Esophagus (tissue), 2 donors: Measurements from ENCODE around the gene DTNA. TPM values are rescaled to one million over a fixed set of nuclear protein-coding genes. Genes with fewer than 3 reads are reported as not detected.
"Not testable (repeated sequence)": the region's sequence is repeated elsewhere in the genome, so short reads cannot be mapped to it uniquely, and the experiment has no call there.

Experiments used
- H3K27ac ChIP-seq, 2 donors: one replicate each; pipeline ENCODE4 v1.5.1; 2013; ENCODE audit warnings: low read depth in 2 of 2, mild to moderate bottlenecking in 2 of 2, inconsistent platforms in 1 of 2, low read length in 1 of 2, moderate library complexity in 1 of 2
- H3K27me3 ChIP-seq, 2 donors: one replicate each; pipeline ENCODE4 v1.6.1; 2013; ENCODE audit warnings: low read length in 2 of 2, control low read depth in 1 of 2, mild to moderate bottlenecking in 1 of 2; ENCODE audit not compliant: insufficient read depth in 2 of 2, control insufficient read depth in 1 of 2
- H3K36me3 ChIP-seq, 2 donors: one replicate each; pipeline ENCODE4 v1.6.1; 2013; ENCODE audit warnings: low read length in 1 of 2; ENCODE audit not compliant: control insufficient read depth in 2 of 2, insufficient read depth in 2 of 2
- H3K4me1 ChIP-seq, 2 donors: one replicate each; pipeline ENCODE4 v1.6.1; 2013; ENCODE audit warnings: low read length in 1 of 2; ENCODE audit not compliant: control insufficient read depth in 2 of 2, insufficient read depth in 2 of 2
- H3K4me3 ChIP-seq, 2 donors: one replicate each; pipeline ENCODE4 v1.5.1; 2013; ENCODE audit warnings: low read length in 2 of 2, mild to moderate bottlenecking in 2 of 2, low read depth in 1 of 2, moderate library complexity in 1 of 2
- H3K9me3 ChIP-seq, 2 donors: one replicate each; pipeline ENCODE4 v1.6.1; 2013; ENCODE audit warnings: mild to moderate bottlenecking in 2 of 2, low read depth in 1 of 2, low read length in 1 of 2, moderate library complexity in 1 of 2; ENCODE audit not compliant: control insufficient read depth in 2 of 2, insufficient read depth in 1 of 2
- WGBS, 2 donors: extraction: QIAGEN DNeasy Blood & Tissue Kit; methylation state at CpG; one replicate each; pipeline ENCODE4 v1.1.7; 2013; 5-methylcytosine and 5-hydroxymethylcytosine counted together
- polyA plus RNA-seq, 2 donors: library from polyadenylated mRNA; stranded (reverse); fragments of 200-250 nt; gene quantifications; one replicate each; pipeline ENCODE4 v1.2.3, GENCODE V29; 2013
- donor health status: healthy with polysubstance abuse.
- donor health status: Bipolar disorder and iron deficiency.

DTNA gene
- polyA plus RNA-seq, 2 donors: 6.7 to 15.0 TPM

- H3K27me3 ChIP-seq: no peaks in the 10 kb centered on the region
- no peak overlapping the region for H3K27ac ChIP-seq
- H3K36me3 ChIP-seq: no peaks in the 10 kb centered on the region
- 63 to 68% methylated on average over 4 of the region's 4 CpGs for WGBS, 2 donors
- H3K4me1 ChIP-seq: no peaks in the 10 kb centered on the region
- H3K4me3 ChIP-seq: no peak overlapping the region
- no peaks in the 10 kb centered on the region for H3K9me3 ChIP-seq
Observed at GRCh38 chr18:34887881-34888580, 177.9 kb downstream of the DTNA start.

GRCh38 chr18:34890486-34891085, 180.5 kb downstream of the DTNA start:
- no peaks in the 10 kb centered on the region for H3K36me3 ChIP-seq
- H3K4me1 ChIP-seq: no peaks in the 10 kb centered on the region
- WGBS, 2 donors: 88 to 89% methylated on average over 6 of the region's 6 CpGs
- no peak overlapping the region for H3K4me3 ChIP-seq
- H3K27ac ChIP-seq: no peak overlapping the region
- H3K9me3 ChIP-seq: no peaks in the 10 kb centered on the region
- no peaks in the 10 kb centered on the region for H3K27me3 ChIP-seq

GRCh38 chr18:34892379-34892778, 182.3 kb downstream of the DTNA start:
- Histone ChIP-seq H3K36me3 (no peaks in the 10 kb centered on the region), H3K4me3 (no peak overlapping the region), H3K4me1 (no peaks in the 10 kb centered on the region), H3K27ac (no peak overlapping the region), H3K9me3 (no peaks in the 10 kb centered on the region), H3K27me3 (no peaks in the 10 kb centered on the region)
- 65 to 66% methylated on average over 3 of the region's 3 CpGs for WGBS, 2 donors

- Histone ChIP-seq H3K4me3 (no peak overlapping the region), H3K27me3 (no peaks in the 10 kb centered on the region), H3K4me1 (no peaks in the 10 kb centered on the region), H3K27ac (no peak overlapping the region), H3K36me3 (no peaks in the 10 kb centered on the region), H3K9me3 (no peaks in the 10 kb centered on the region)
Observed at GRCh38 chr18:34893239-34893638, 183.1 kb downstream of the DTNA start.

GRCh38 chr18:34901299-34901698, 191.2 kb downstream of the DTNA start:
- H3K27ac ChIP-seq: no peak overlapping the region
- H3K4me3 ChIP-seq: no peak overlapping the region
- peaks cover 0 to 2% of the 10 kb centered on the region in 2 donors for H3K9me3 ChIP-seq
- H3K27me3 ChIP-seq: no peaks in the 10 kb centered on the region
- H3K4me1 ChIP-seq: no peaks in the 10 kb centered on the region
- H3K36me3 ChIP-seq: no peaks in the 10 kb centered on the region

- no peak overlapping the region for H3K27ac ChIP-seq
- H3K4me1 ChIP-seq: no peaks in the 10 kb centered on the region
- peaks cover 0 to 2% of the 10 kb centered on the region in 2 donors for H3K9me3 ChIP-seq
- no peaks in the 10 kb centered on the region for H3K27me3 ChIP-seq
- H3K36me3 ChIP-seq: no peaks in the 10 kb centered on the region
- no peak overlapping the region for H3K4me3 ChIP-seq
- WGBS, 2 donors: 67 to 70% methylated on average over 3 of the region's 3 CpGs
Observed at GRCh38 chr18:34904994-34905393, 194.9 kb downstream of the DTNA start.

- 46 to 54% methylated on average over 1 of the region's 1 CpG for WGBS, 2 donors
- not testable (repeated sequence) for H3K4me1 ChIP-seq, H3K27me3 ChIP-seq, H3K27ac ChIP-seq, H3K36me3 ChIP-seq, H3K4me3 ChIP-seq, H3K9me3 ChIP-seq
Observed at GRCh38 chr18:34906985-34907384, 196.9 kb downstream of the DTNA start.

- Histone ChIP-seq H3K27ac (no peak overlapping the region), H3K36me3 (no peaks in the 10 kb centered on the region), H3K4me1 (no peaks in the 10 kb centered on the region), H3K9me3 (peaks cover 0 to 2% of the 10 kb centered on the region in 2 donors), H3K4me3 (no peak overlapping the region), H3K27me3 (no peaks in the 10 kb centered on the region)
- 90 to 96% methylated on average over 4 of the region's 4 CpGs for whole genome bisulfite sequencing, 2 donors
Observed at GRCh38 chr18:34909637-34910364, 199.7 kb downstream of the DTNA start.

GRCh38 chr18:34911081-34911480, 201.0 kb downstream of the DTNA start:
- Histone ChIP-seq H3K4me1 (no peaks in the 10 kb centered on the region), H3K4me3 (no peak overlapping the region), H3K9me3 (peaks cover 0 to under 1% of the 10 kb centered on the region in 2 donors), H3K27me3 (no peaks in the 10 kb centered on the region), H3K36me3 (no peaks in the 10 kb centered on the region), H3K27ac (no peak overlapping the region)
- WGBS, 2 donors: 54 to 62% methylated on average over 2 of the region's 2 CpGs
